KOPT-K1 (cell line): ENCODE measurements around the gene IGFBP7.
"Not testable (repeated sequence)": the region's sequence is repeated elsewhere in the genome, so short reads cannot be mapped to it uniquely, and the experiment has no call there.

ENCODE experiments used
- H3K27ac ChIP-seq: fragments of 200-600 bp; sonication (generic); 2 replicates; pipeline ENCODE4 v1.5.1; 2016; ENCODE audit warnings: antibody characterized with exemption, mild to moderate bottlenecking, low read depth, low read length; ENCODE audit not compliant: poor library complexity, severe bottlenecking
- H3K36me3 ChIP-seq: fragments of 200-600 bp; sonication (generic); 2 replicates; pipeline ENCODE4 v1.5.1; 2017; ENCODE audit warnings: antibody characterized with exemption, mild to moderate bottlenecking, low read length, moderate library complexity; ENCODE audit not compliant: insufficient read depth
- H3K9me3 ChIP-seq: fragments of 200-600 bp; sonication (generic); 2 replicates; pipeline ENCODE4 v1.5.1; 2017; ENCODE audit warnings: antibody characterized with exemption, low read length, mild to moderate bottlenecking; ENCODE audit not compliant: insufficient read depth, poor library complexity, severe bottlenecking

The IGFBP7 gene

GRCh38 chr4:57076646-57077045 is 33.5 kb downstream of the IGFBP7 start:
- H3K27ac ChIP-seq, result no peak overlapping the region
- no peaks in the 10 kb centered on the region for H3K9me3 ChIP-seq
- no peaks in the 10 kb centered on the region for H3K36me3 ChIP-seq

DNA sequence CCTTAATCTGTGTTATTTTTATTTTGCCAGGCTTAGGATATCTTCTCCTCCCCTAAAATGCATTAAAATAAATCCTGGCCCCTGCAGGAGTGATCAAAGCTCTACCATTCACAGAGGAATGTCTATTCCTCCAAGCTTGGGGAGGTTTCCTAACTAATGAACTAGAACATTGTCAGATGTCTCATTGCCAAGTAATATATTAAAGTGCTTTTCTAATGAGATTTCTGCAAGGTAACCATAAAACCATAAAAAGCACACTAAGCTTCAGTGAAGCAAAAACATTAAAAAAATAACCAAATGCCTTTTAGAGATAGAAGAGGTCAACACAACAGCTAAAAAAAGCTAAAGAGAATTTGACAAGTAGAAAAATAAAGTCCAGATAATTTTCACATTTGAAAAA is 34.8 kb downstream of the IGFBP7 start:
- Histone ChIP-seq H3K27ac (no peak overlapping the region), H3K9me3 (no peaks in the 10 kb centered on the region), H3K36me3 (no peaks in the 10 kb centered on the region)

DNA sequence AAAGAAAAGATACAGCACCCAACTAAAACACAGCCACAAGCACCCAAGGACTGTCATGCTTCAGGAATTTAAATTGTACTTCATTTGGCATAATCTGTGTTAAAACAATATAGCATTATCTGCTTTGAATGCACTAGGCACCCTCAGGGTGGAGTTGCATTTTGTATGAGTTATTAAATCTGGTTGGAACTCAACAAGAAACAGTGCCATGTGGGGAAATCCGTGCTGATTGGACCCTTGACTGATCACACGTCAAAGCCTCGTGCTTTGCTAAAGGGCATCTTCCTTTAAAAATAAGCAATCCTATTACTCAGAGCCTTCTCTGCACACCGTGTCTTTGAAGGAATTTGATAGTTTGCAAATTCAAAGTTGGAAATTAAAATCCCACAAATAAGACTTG is 35.4 kb downstream of the IGFBP7 start:
- Histone ChIP-seq H3K9me3 (no peaks in the 10 kb centered on the region), H3K27ac (no peak overlapping the region), H3K36me3 (no peaks in the 10 kb centered on the region)

GRCh38 chr4:57073559-57073958 is 36.6 kb downstream of the IGFBP7 start:
- H3K36me3 ChIP-seq, result no peaks in the 10 kb centered on the region
- no peaks in the 10 kb centered on the region for H3K9me3 ChIP-seq
- no peak overlapping the region for H3K27ac ChIP-seq

GRCh38 chr4:57071326-57071725 is 38.9 kb downstream of the IGFBP7 start:
- H3K9me3 ChIP-seq, result no peaks in the 10 kb centered on the region
- H3K27ac ChIP-seq, result no peak overlapping the region
- H3K36me3 ChIP-seq, result no peaks in the 10 kb centered on the region

- Histone ChIP-seq H3K9me3 (no peaks in the 10 kb centered on the region), H3K36me3 (no peaks in the 10 kb centered on the region), H3K27ac (no peak overlapping the region)
Observed at GRCh38 chr4:57070461-57070860, 39.7 kb downstream of the IGFBP7 start.

GRCh38 chr4:57068237-57068981 is 41.8 kb downstream of the IGFBP7 start:
- no peaks in the 10 kb centered on the region for H3K36me3 ChIP-seq
- no peaks in the 10 kb centered on the region for H3K9me3 ChIP-seq
- no peak overlapping the region for H3K27ac ChIP-seq

- H3K36me3 ChIP-seq, result no peaks in the 10 kb centered on the region
- H3K27ac ChIP-seq, result no peak overlapping the region
- H3K9me3 ChIP-seq, result no peaks in the 10 kb centered on the region
Observed at GRCh38 chr4:57065730-57066482, 44.3 kb downstream of the IGFBP7 start.

GRCh38 chr4:57064811-57065711 is 45.1 kb downstream of the IGFBP7 start:
- Histone ChIP-seq H3K36me3 (no peaks in the 10 kb centered on the region), H3K9me3 (no peaks in the 10 kb centered on the region), H3K27ac (no peak overlapping the region)

- Histone ChIP-seq H3K36me3 (no peaks in the 10 kb centered on the region), H3K9me3 (no peaks in the 10 kb centered on the region), H3K27ac (no peak overlapping the region)
Observed at GRCh38 chr4:57064120-57064519, 46.1 kb downstream of the IGFBP7 start.

DNA sequence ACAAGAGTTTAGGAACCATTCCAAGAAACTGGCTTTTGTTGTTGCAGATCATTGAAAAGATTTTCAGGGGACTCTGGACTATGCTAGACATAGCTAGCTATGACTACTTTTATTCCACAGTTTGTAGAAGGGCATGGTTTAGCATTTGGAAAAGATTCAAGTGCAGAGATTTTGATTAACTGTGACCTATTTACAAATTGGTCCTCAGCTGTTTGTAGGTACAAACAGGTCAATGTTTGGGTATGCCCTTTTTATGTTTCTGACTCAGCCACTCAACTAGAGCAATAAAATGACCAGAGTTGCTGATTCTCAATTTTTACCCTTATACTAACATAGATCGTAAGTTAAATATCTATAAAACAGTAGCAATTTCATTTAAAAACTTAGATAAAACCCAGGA is 46.7 kb downstream of the IGFBP7 start:
- Histone ChIP-seq H3K9me3 (no peaks in the 10 kb centered on the region), H3K27ac (no peak overlapping the region), H3K36me3 (no peaks in the 10 kb centered on the region)

DNA sequence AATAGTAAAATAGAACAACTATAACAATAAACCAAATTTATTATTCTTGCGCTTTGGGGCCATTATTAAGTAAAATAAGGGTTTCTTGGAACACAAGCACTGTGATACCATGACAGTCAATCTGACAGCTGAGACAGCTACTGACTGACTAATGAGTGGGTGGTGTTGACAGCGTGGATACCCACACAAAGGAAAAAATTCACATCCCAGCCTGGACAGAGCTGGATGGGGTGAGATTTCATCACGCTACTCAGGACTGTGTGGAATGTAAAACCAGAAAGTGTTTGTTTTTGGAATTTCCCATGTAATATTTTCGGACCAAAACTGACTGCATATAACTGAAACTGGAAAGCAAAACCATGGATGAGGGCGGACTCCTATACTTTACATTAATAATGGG is 48.8 kb downstream of the IGFBP7 start:
- H3K36me3 ChIP-seq, result no peaks in the 10 kb centered on the region
- H3K27ac ChIP-seq, result no peak overlapping the region
- H3K9me3 ChIP-seq, result no peaks in the 10 kb centered on the region

DNA sequence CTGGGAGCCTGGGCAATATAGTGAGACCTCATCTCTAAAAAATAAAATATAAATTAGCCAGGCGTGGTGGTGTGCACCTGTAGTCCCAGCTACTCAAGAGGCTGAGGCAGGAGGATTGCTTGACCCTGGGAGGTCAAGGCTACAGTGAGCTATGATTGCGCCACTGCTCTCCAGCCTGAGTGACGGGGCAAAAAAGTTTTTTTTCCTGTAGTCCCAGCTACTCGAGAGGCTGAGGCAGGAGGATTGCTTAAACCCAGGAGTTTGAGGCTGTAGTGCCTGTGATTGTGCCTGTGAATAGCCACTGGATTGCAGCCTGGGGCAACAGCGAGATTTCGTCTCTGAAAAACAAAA is 49.5 kb downstream of the IGFBP7 start:
- not testable (repeated sequence) for H3K27ac ChIP-seq

DNA sequence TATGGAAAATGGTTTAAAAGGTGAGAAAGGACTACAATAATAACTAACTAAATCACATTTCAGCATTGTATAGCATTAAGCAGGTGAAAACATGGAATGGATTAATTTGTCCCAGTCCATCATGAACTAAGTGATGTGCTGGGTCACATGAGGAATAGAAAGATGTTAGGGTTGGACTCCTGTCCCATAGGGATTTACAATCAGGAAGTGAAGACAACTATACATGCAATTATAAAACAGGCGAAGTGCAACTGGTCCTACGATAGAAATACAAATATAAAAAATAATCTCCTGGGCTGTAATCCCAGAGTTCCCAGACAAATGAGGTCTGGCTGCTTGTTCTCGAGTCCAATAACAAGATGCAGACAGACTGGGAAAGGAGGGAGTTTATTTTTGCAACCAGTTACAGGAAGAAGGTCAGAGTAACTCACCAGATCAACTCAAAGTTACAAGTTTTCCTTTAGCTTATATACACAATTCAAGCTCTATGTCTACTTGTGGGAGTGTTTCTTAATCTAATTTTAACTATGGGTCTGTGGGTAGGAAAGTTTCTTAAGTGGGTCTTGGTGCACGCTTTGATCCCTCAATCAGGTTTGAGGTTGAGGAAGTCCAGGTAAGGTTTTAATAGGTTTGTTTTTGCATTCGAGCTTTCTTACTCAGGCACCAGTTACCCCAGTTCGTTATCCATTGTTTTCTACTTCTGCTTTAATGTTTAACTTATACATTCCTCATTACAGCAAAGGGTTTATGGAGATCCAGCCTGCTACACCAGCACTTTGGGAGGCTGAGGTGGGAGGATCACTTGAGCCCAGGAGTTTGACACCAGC is 50.1 kb downstream of the IGFBP7 start:
- Histone ChIP-seq H3K36me3 (no peaks in the 10 kb centered on the region), H3K27ac (no peak overlapping the region), H3K9me3 (no peaks in the 10 kb centered on the region)

More for the DNA sequence above, 49.5 kb downstream of the IGFBP7 start:
- not testable (repeated sequence) for H3K36me3 ChIP-seq, H3K9me3 ChIP-seq
